Measurements from ENCODE around the gene ANGEL1.

DNA sequence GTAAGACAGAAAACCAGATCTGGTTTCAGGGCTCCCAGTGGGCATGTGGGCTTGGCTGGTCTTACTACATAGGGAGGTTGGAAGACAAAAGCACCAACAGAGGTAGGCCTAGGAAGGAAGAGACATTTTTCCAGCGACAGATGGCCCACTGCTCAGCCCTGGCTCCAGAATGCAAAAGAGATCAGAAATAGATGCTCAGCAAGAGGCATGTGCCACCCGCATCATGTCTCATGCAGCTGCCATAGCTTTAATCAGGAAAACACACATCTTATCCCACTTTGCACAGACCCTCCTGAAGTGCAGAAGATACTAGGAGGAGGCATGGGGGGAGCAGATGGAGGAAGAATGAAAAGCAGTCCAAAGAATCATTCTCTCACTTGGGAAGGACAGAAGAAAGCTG lies 26.1 kb downstream of the ANGEL1 start:
- TF ChIP-seq, protein P1, sequence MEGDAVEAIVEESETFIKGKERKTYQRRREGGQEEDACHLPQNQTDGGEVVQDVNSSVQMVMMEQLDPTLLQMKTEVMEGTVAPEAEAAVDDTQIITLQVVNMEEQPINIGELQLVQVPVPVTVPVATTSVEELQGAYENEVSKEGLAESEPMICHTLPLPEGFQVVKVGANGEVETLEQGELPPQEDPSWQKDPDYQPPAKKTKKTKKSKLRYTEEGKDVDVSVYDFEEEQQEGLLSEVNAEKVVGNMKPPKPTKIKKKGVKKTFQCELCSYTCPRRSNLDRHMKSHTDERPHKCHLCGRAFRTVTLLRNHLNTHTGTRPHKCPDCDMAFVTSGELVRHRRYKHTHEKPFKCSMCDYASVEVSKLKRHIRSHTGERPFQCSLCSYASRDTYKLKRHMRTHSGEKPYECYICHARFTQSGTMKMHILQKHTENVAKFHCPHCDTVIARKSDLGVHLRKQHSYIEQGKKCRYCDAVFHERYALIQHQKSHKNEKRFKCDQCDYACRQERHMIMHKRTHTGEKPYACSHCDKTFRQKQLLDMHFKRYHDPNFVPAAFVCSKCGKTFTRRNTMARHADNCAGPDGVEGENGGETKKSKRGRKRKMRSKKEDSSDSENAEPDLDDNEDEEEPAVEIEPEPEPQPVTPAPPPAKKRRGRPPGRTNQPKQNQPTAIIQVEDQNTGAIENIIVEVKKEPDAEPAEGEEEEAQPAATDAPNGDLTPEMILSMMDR (conservative IDR thresholded peaks at IDR 0.05; ENCODE audit: low read depth, low read length): no peak
- TF ChIP-seq EZH2 (IDR thresholded peaks at IDR 0.05; ENCODE audit: borderline replicate concordance, low read depth, low read length, poor library complexity, severe bottlenecking): no peak
